Measurements from ENCODE around the gene SBF2. TPM values are rescaled to one million over a fixed set of nuclear protein-coding genes. Genes with fewer than 3 reads are reported as not detected.

The SBF2 gene
- total and polyA plus RNA-seq, 2 of the 13 experiments (the other 11 are each of a cell fraction or from before 2014, with no cell fraction given): 24.0 to 45.8 TPM

- ATAC-seq: peak; percentile 97
- Histone ChIP-seq H4K20me1 (ENCODE audit: insufficient read depth, low read length) (no peaks in the 10 kb centered on the region), H3K79me2 (ENCODE audit: insufficient read depth, low read length) (no peaks in the 10 kb centered on the region), H3K4me2 (ENCODE audit: low read depth, low read length) (no peak overlapping the region), H3K9me3 (ENCODE audit: low read length) (no peaks in the 10 kb centered on the region), H3K27ac (ENCODE audit: extremely low read length, insufficient read depth, low read length) (no peak overlapping the region), H3K36me3 (replicated peaks in 1 of 2; ENCODE audit: control insufficient read depth in 1 of 2, insufficient read depth in 2 of 2, low read length in 2 of 2) (no peaks in the 10 kb centered on the region), H3K4me1 (ENCODE audit: insufficient read depth, low read length) (peaks cover 28% of the 10 kb centered on the region), H3K9ac (ENCODE audit: insufficient read depth, low read depth, low read length) (no peak overlapping the region), H3K4me3 (replicated peaks in 1 of 3; ENCODE audit: insufficient read depth in 1 of 3, low read depth in 2 of 3, low read length in 3 of 3) (no peak overlapping the region), H2AFZ (ENCODE audit: low read length) (no peak overlapping the region), H3K27me3 (ENCODE audit: control insufficient read depth in 1 of 2, insufficient read depth in 2 of 2, low read length in 2 of 2) (no peaks in the 10 kb centered on the region)
- peak; percentile 89 for FAIRE-seq
- ChIA-PET CTCF (ENCODE audit: low intra/inter-chr PET ratio, low total read pairs) (interaction anchor here (0.9 to 3.7 kb wide), 3 partner anchors 104 to 461 kb away, joined by 5 to 49 read pairs (median 10); no protein-coding TSS in a partner anchor), POLR2A (no interaction called here)
- 87% methylated on average over 4 of the region's 4 CpGs for WGBS (ENCODE audit: low lambda C conversion rate)
- intact Hi-C loops (cut with micrococcal nuclease; ENCODE audit: unreplicated experiment): loop anchor here (2.0 to 5.0 kb wide), 4 partner anchors 103 to 460 kb away; partner anchors contain the start of gene ADM
- in situ Hi-C loops (cut with HindIII; ENCODE audit: extremely low pct_ligation_motif_present, low pct_unique_long_range_greater_than_20kb): loop anchor here (5.0 kb wide), 1 partner anchor 110 kb away; no protein-coding TSS in a partner anchor
- DNase-seq (ENCODE audit: low spot score): peak; percentile 64
- no TSS peak for BruUV-seq (replicated peaks)
- TF ChIP-seq ZSCAN9 (CRISPR knock-in tag; IDR thresholded peaks at IDR 0.05; ENCODE audit: borderline replicate concordance) (no peak), ZNF691 (CRISPR knock-in tag; IDR thresholded peaks at IDR 0.05; ENCODE audit: borderline replicate concordance, low read depth) (0 out of 2 replicates have a peak, but pooled peaks have one; percentile 45), MED8 (CRISPR knock-in tag; IDR thresholded peaks at IDR 0.05; ENCODE audit: insufficient replicate concordance) (no peak), ZNF414 (CRISPR knock-in tag; IDR thresholded peaks at IDR 0.05) (no peak), SRF (IDR thresholded peaks at IDR 0.05; ENCODE audit: low read depth, low read length) (no peak), RCOR2 (CRISPR knock-in tag; IDR thresholded peaks at IDR 0.05) (no peak), ZMYM4 (CRISPR knock-in tag; IDR thresholded peaks at IDR 0.05) (no peak), ADNP (CRISPR knock-in tag; IDR thresholded peaks at IDR 0.05) (no peak), HNRNPH1 (optimal IDR thresholded peaks at IDR 0.05; ENCODE audit: low read depth, low read length) (no peak), HOXA3 (CRISPR knock-in tag; IDR thresholded peaks at IDR 0.05) (no peak), SALL1 (CRISPR knock-in tag; IDR thresholded peaks at IDR 0.05) (no peak; the same call in 1 of the 2 replicates), SNAPC4 (CRISPR knock-in tag; IDR thresholded peaks at IDR 0.05) (no peak), ZNF235 (CRISPR knock-in tag; IDR thresholded peaks at IDR 0.05; ENCODE audit: borderline replicate concordance) (no peak), HNRNPL (IDR thresholded peaks at IDR 0.05; ENCODE audit: low read depth, low read length) (no peak), NFE2L2 (IDR thresholded peaks at IDR 0.05; ENCODE audit: low read length) (no peak), TBX3 (IDR thresholded peaks at IDR 0.05; ENCODE audit: borderline replicate concordance) (no peak), SP4 (CRISPR knock-in tag; IDR thresholded peaks at IDR 0.05) (no peak)
These were observed 431.9 kb downstream of the SBF2 start for GRCh38 chr11:9861860-9862725.
